ENCODE data around the gene ADGRG6.

Gene ADGRG6

DNA sequence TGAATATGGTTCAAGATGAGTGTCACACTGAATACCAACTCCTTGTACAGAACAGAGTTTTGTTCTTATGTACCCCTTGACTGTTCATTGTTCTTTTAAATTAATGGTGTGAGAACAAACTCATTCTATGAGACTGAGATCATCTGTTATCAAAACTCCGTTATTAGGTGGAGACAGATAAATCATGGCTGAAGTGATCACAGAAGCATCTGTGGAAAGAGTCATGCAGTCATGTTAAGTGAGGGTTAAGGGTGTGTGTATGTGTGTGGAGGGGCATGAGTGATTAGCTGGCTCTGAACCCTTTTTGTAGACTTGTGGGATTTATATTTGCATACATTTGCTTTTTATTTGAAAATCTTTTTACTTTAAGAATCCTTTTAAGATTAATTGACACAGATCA is 24.7 kb downstream of the ADGRG6 start:
- Histone ChIP-seq H3K27ac (ENCODE audit: low read length, poor library complexity, severe bottlenecking) (no peak overlapping the region), H3K9me3 (ENCODE audit: control insufficient read depth, low read length) (no peaks in the 10 kb centered on the region), H3K4ac (ENCODE audit: low read depth in 1 of 2, low read length in 2 of 2) (no peak overlapping the region), H3K36me3 (ENCODE audit: control insufficient read depth in 1 of 2, insufficient read depth in 2 of 2, low read depth in 1 of 2, low read length in 2 of 2) (no peaks in the 10 kb centered on the region), H3K14ac (ENCODE audit: low read length in 2 of 2) (no peak overlapping the region), H2BK5ac (ENCODE audit: low read depth, low read length, poor library complexity, severe bottlenecking) (no peak overlapping the region), H3K9ac (ENCODE audit: low read length) (no peak overlapping the region), H2BK15ac (ENCODE audit: low read depth, poor library complexity, severe bottlenecking) (no peak overlapping the region), H2AFZ (ENCODE audit: low read depth, low read length) (no peak overlapping the region), H3K4me1 (ENCODE audit: control insufficient read depth, insufficient read depth, low read depth, low read length) (no peaks in the 10 kb centered on the region), H3K4me2 (ENCODE audit: low read length, poor library complexity, severe bottlenecking) (no peak overlapping the region), H2BK12ac (ENCODE audit: low read length in 2 of 2) (no peak overlapping the region), H2BK120ac (ENCODE audit: low read depth, low read length) (no peak overlapping the region), H3K79me1 (replicated peaks; ENCODE audit: low read length, poor library complexity, severe bottlenecking) (peaks cover 2% of the 10 kb centered on the region), H4K91ac (ENCODE audit: low read length) (no peak overlapping the region), H3K27me3 (ENCODE audit: control insufficient read depth in 1 of 2, insufficient read depth in 1 of 2, low read length in 2 of 2) (no peaks in the 10 kb centered on the region), H3K18ac (ENCODE audit: low read depth in 1 of 2, low read length in 2 of 2) (peak overlapping the region in 1 of 2 experiments; percentile 8), H3K23ac (ENCODE audit: low read length in 2 of 2) (no peak overlapping the region), H2AK5ac (ENCODE audit: low read length, severe bottlenecking) (no peak overlapping the region), H3K4me3 (ENCODE audit: insufficient read depth in 1 of 2, low read depth in 1 of 2, low read length in 2 of 2) (no peak overlapping the region), H4K8ac (ENCODE audit: low read length) (no peak overlapping the region)
- DNase-seq, result peak; percentile 51
- WGBS, result 28% methylated on average over 1 of the region's 1 CpG

DNA sequence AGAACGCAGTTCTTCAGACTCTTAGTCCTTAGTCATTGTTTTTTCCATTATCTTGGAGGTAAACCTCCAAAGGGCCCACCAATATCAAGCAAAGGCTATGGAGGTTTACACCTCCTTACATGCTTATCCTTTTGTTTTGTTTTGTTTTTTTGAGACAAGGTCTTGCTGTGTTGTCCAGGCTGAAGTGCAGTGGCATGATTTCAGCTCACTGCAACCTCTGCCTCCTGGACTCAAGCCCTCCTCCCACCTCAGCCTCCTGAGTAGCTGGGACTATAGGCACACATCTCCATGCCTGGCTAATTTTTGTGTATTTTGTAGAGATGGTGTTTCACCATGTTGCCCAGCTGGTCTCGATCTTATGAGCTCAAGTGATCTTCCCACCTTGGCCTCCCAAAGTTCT is 26.3 kb downstream of the ADGRG6 start:
- Histone ChIP-seq H2BK12ac (ENCODE audit: low read length in 2 of 2) (peak overlapping the region in 1 of 2 experiments; percentile 83), H3K79me1 (replicated peaks; ENCODE audit: low read length, poor library complexity, severe bottlenecking) (peaks cover 2% of the 10 kb centered on the region), H3K4ac (ENCODE audit: low read depth in 1 of 2, low read length in 2 of 2) (no peak overlapping the region), H3K27ac (ENCODE audit: low read length, poor library complexity, severe bottlenecking) (no peak overlapping the region), H2AFZ (ENCODE audit: low read depth, low read length) (no peak overlapping the region), H3K4me1 (ENCODE audit: control insufficient read depth, insufficient read depth, low read depth, low read length) (no peaks in the 10 kb centered on the region), H2BK120ac (ENCODE audit: low read depth, low read length) (no peak overlapping the region), H3K27me3 (ENCODE audit: control insufficient read depth in 1 of 2, insufficient read depth in 1 of 2, low read length in 2 of 2) (no peaks in the 10 kb centered on the region), H2BK15ac (ENCODE audit: low read depth, poor library complexity, severe bottlenecking) (no peak overlapping the region), H3K9ac (ENCODE audit: low read length) (no peak overlapping the region), H4K8ac (ENCODE audit: low read length) (no peak overlapping the region), H3K36me3 (ENCODE audit: control insufficient read depth in 1 of 2, insufficient read depth in 2 of 2, low read depth in 1 of 2, low read length in 2 of 2) (no peaks in the 10 kb centered on the region), H3K14ac (ENCODE audit: low read length in 2 of 2) (no peak overlapping the region), H3K23ac (ENCODE audit: low read length in 2 of 2) (no peak overlapping the region), H3K4me2 (ENCODE audit: low read length, poor library complexity, severe bottlenecking) (no peak overlapping the region), H2BK5ac (ENCODE audit: low read depth, low read length, poor library complexity, severe bottlenecking) (no peak overlapping the region), H3K4me3 (ENCODE audit: insufficient read depth in 1 of 2, low read depth in 1 of 2, low read length in 2 of 2) (no peak overlapping the region), H2AK5ac (ENCODE audit: low read length, severe bottlenecking) (no peak overlapping the region), H3K18ac (ENCODE audit: low read depth in 1 of 2, low read length in 2 of 2) (no peak overlapping the region), H4K91ac (ENCODE audit: low read length) (no peak overlapping the region), H3K9me3 (ENCODE audit: control insufficient read depth, low read length) (no peaks in the 10 kb centered on the region)
- WGBS, result 97% methylated on average over 2 of the region's 2 CpGs
- DNase-seq, result no peak

DNA sequence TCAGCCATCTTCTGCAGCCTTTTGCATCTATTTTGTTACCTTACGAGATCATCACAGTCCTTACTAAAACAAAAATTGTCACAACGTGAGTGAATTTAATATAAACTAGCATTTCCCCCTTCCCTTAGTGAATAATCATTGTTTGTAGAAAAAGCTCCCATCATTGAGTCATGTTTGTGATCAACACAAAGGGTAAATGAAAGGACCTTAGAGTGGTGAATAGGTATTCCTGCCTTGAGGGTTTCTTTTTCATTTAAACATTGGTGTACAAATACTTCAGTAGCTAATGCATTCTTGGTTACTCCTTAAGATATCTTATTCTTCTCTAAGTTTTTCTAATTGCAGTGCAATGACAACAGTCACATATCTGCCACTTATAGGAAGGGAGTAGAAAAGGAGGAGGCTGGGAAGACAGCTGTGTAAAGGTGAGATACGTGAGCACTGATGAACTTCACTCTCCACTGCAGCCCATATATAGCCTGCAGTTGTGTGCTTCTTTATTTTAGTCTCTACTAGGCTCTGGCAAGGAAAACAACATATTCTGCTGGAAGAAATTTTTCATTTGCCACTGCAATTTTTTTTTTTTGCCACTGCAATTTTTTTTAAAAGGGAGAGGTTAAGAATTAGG is 27.8 kb downstream of the ADGRG6 start:
- DNase-seq, result no peak
- no peak overlapping the region for H3K4me2 ChIP-seq (ENCODE audit: low read length, poor library complexity, severe bottlenecking)
- H3K27me3 ChIP-seq (ENCODE audit: control insufficient read depth in 1 of 2, insufficient read depth in 1 of 2, low read length in 2 of 2), result no peaks in the 10 kb centered on the region
- peaks cover 4% of the 10 kb centered on the region for H3K79me1 ChIP-seq (replicated peaks; ENCODE audit: low read length, poor library complexity, severe bottlenecking)
- H3K9ac ChIP-seq (ENCODE audit: low read length), result no peak overlapping the region
- no peaks in the 10 kb centered on the region for H3K36me3 ChIP-seq (ENCODE audit: control insufficient read depth in 1 of 2, insufficient read depth in 2 of 2, low read depth in 1 of 2, low read length in 2 of 2)
- no CpG with 5 or more reads among the region's 3 CpGs for WGBS
- no peak overlapping the region for H2BK15ac ChIP-seq (ENCODE audit: low read depth, poor library complexity, severe bottlenecking)
- H4K91ac ChIP-seq (ENCODE audit: low read length), result no peak overlapping the region
- no peak overlapping the region for H2BK120ac ChIP-seq (ENCODE audit: low read depth, low read length)
- H3K9me3 ChIP-seq (ENCODE audit: control insufficient read depth, low read length), result no peaks in the 10 kb centered on the region
- H3K27ac ChIP-seq (ENCODE audit: low read length, poor library complexity, severe bottlenecking), result no peak overlapping the region
- no peak overlapping the region for H3K4me3 ChIP-seq (ENCODE audit: insufficient read depth in 1 of 2, low read depth in 1 of 2, low read length in 2 of 2)
- H3K14ac ChIP-seq (ENCODE audit: low read length in 2 of 2), result no peak overlapping the region
- no peak overlapping the region for H2BK5ac ChIP-seq (ENCODE audit: low read depth, low read length, poor library complexity, severe bottlenecking)
- no peak overlapping the region for H2BK12ac ChIP-seq (ENCODE audit: low read length in 2 of 2)
- no peaks in the 10 kb centered on the region for H3K4me1 ChIP-seq (ENCODE audit: control insufficient read depth, insufficient read depth, low read depth, low read length)
- no peak overlapping the region for H3K23ac ChIP-seq (ENCODE audit: low read length in 2 of 2)
- H3K4ac ChIP-seq (ENCODE audit: low read depth in 1 of 2, low read length in 2 of 2), result no peak overlapping the region
- H4K8ac ChIP-seq (ENCODE audit: low read length), result no peak overlapping the region
- H2AFZ ChIP-seq (ENCODE audit: low read depth, low read length), result no peak overlapping the region
- H3K18ac ChIP-seq (ENCODE audit: low read depth in 1 of 2, low read length in 2 of 2), result no peak overlapping the region
- no peak overlapping the region for H2AK5ac ChIP-seq (ENCODE audit: low read length, severe bottlenecking)

DNA sequence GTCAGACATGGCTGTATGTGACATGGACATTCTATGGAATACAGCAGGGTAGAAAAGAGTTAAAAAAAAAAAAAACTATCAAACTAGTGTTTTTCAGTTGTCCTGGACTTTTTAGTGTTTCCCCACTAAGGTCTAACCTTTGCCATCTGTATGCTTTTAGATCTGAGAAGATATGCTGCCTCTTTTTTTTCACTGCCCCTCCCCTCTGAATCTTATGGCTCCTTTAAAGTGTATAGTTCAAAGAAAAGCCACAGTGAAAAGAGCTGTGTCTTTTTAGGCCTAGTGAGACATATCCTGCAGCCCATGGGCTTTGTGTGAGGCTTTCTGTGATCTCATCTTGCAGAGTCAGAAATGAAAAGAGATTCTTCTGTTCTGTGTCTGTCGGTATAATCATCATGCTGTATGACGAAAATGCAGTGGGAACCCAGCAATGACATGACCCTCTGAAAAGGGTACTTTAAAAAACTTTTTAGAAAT is 29.3 kb downstream of the ADGRG6 start:
- H3K9ac ChIP-seq (ENCODE audit: low read length), result peak overlapping the region; percentile 60
- H4K8ac ChIP-seq (ENCODE audit: low read length), result no peak overlapping the region
- H3K23ac ChIP-seq (ENCODE audit: low read length in 2 of 2), result no peak overlapping the region
- H3K79me1 ChIP-seq (replicated peaks; ENCODE audit: low read length, poor library complexity, severe bottlenecking), result peaks cover 2% of the 10 kb centered on the region
- H3K4ac ChIP-seq (ENCODE audit: low read depth in 1 of 2, low read length in 2 of 2), result no peak overlapping the region
- no peaks in the 10 kb centered on the region for H3K9me3 ChIP-seq (ENCODE audit: control insufficient read depth, low read length)
- no peak overlapping the region for H2AK5ac ChIP-seq (ENCODE audit: low read length, severe bottlenecking)
- no peak overlapping the region for H2BK5ac ChIP-seq (ENCODE audit: low read depth, low read length, poor library complexity, severe bottlenecking)
- no peak overlapping the region for H3K4me2 ChIP-seq (ENCODE audit: low read length, poor library complexity, severe bottlenecking)
- H3K36me3 ChIP-seq (ENCODE audit: control insufficient read depth in 1 of 2, insufficient read depth in 2 of 2, low read depth in 1 of 2, low read length in 2 of 2), result no peaks in the 10 kb centered on the region
- no peak overlapping the region for H2BK12ac ChIP-seq (ENCODE audit: low read length in 2 of 2)
- H2BK15ac ChIP-seq (ENCODE audit: low read depth, poor library complexity, severe bottlenecking), result no peak overlapping the region
- no peak overlapping the region for H3K18ac ChIP-seq (ENCODE audit: low read depth in 1 of 2, low read length in 2 of 2)
- DNase-seq, result peak; percentile 76
- no peak overlapping the region for H2BK120ac ChIP-seq (ENCODE audit: low read depth, low read length)
- H3K4me1 ChIP-seq (ENCODE audit: control insufficient read depth, insufficient read depth, low read depth, low read length), result no peaks in the 10 kb centered on the region
- no peak overlapping the region for H2AFZ ChIP-seq (ENCODE audit: low read depth, low read length)
- no peak overlapping the region for H3K27ac ChIP-seq (ENCODE audit: low read length, poor library complexity, severe bottlenecking)
- H3K27me3 ChIP-seq (ENCODE audit: control insufficient read depth in 1 of 2, insufficient read depth in 1 of 2, low read length in 2 of 2), result no peaks in the 10 kb centered on the region
- no peak overlapping the region for H3K14ac ChIP-seq (ENCODE audit: low read length in 2 of 2)
- H3K4me3 ChIP-seq (ENCODE audit: insufficient read depth in 1 of 2, low read depth in 1 of 2, low read length in 2 of 2), result no peak overlapping the region
- H4K91ac ChIP-seq (ENCODE audit: low read length), result no peak overlapping the region
- 41% methylated on average over 2 of the region's 2 CpGs for WGBS
